Esophagus muscularis mucosa (tissue), 3 donors: ENCODE data around the gene OR2T29.
"Not testable (repeated sequence)": the region's sequence is repeated elsewhere in the genome, so short reads cannot be mapped to it uniquely, and the experiment has no call there.

Experiments
- CTCF ChIP-seq, 3 experiments: fragments of 200-600 bp in 2 of 3; fragments of 450-650 bp in 1 of 3; sonication (generic) in 2 of 3; IDR thresholded peaks; one replicate each; pipeline ENCODE4 v1.5.1; 2017 to 2019; ENCODE audit warnings: antibody characterized with exemption in 3 of 3, mild to moderate bottlenecking in 2 of 3, moderate library complexity in 1 of 3
- POLR2A ChIP-seq: fragments of 450-650 bp; IDR thresholded peaks from one replicate; pipeline ENCODE4 v1.6.1; 2017; ENCODE audit warnings: antibody characterized with exemption, moderate library complexity, mild to moderate bottlenecking, low read depth

- not testable (repeated sequence) for TF ChIP-seq CTCF (IDR thresholded peaks at IDR 0.05); POLR2A
Measured at GRCh38 chr1:248574657-248575056, 12.1 kb upstream of the OR2T29 start, which contains the start of gene OR2T34.
